ENCODE data around the gene AQP12A.

AQP12A gene

GRCh38 chr2:240746671-240747070 is 55.0 kb downstream of the AQP12A start:
- no peak for DNase-seq (ENCODE audit: low read depth in 2 of 2)
- no peak for TF ChIP-seq CTCF (IDR thresholded peaks at IDR 0.05; ENCODE audit: low read depth, low read length)
- H3K4me3 ChIP-seq (replicated peaks in 1 of 2; ENCODE audit: low read depth in 2 of 2, low read length in 2 of 2) = no peak overlapping the region

- TF ChIP-seq CTCF (IDR thresholded peaks at IDR 0.05; ENCODE audit: low read depth, low read length) = no peak
- H3K4me3 ChIP-seq (replicated peaks in 1 of 2; ENCODE audit: low read depth in 2 of 2, low read length in 2 of 2) = no peak overlapping the region
- DNase-seq (ENCODE audit: low read depth in 2 of 2) = no peak
Measured at GRCh38 chr2:240747256-240747655, 55.6 kb downstream of the AQP12A start.

All from cardiac fibroblast (primary cell).